ENCODE results near the gene PRDM16.

DNA sequence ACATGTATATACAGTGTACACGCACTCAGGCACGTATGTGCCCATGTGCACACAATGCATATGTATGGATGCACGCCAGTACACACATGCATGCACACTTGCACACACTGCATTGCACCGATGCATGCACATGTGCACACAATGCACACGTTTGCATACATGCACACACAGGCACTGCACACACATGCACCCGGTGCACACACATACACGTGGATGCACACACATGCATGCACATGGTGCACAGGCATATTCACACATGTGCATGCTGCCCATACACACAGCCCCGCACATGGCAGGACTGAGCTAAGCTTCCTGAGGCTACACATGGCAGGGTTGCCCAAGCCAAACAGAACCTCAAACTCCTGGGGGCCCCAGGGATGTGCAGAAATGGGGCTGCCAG is 405.0 kb downstream of the PRDM16 start:
- TF ChIP-seq, protein P1, sequence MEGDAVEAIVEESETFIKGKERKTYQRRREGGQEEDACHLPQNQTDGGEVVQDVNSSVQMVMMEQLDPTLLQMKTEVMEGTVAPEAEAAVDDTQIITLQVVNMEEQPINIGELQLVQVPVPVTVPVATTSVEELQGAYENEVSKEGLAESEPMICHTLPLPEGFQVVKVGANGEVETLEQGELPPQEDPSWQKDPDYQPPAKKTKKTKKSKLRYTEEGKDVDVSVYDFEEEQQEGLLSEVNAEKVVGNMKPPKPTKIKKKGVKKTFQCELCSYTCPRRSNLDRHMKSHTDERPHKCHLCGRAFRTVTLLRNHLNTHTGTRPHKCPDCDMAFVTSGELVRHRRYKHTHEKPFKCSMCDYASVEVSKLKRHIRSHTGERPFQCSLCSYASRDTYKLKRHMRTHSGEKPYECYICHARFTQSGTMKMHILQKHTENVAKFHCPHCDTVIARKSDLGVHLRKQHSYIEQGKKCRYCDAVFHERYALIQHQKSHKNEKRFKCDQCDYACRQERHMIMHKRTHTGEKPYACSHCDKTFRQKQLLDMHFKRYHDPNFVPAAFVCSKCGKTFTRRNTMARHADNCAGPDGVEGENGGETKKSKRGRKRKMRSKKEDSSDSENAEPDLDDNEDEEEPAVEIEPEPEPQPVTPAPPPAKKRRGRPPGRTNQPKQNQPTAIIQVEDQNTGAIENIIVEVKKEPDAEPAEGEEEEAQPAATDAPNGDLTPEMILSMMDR (IDR thresholded peaks at IDR 0.05) = no peak
- TF ChIP-seq, protein P2, sequence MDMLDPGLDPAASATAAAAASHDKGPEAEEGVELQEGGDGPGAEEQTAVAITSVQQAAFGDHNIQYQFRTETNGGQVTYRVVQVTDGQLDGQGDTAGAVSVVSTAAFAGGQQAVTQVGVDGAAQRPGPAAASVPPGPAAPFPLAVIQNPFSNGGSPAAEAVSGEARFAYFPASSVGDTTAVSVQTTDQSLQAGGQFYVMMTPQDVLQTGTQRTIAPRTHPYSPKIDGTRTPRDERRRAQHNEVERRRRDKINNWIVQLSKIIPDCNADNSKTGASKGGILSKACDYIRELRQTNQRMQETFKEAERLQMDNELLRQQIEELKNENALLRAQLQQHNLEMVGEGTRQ (IDR thresholded peaks at IDR 0.05; ENCODE audit: borderline replicate concordance, low read depth, low read length) = no peak
- TF ChIP-seq FOXJ3 (CRISPR knock-in tag; IDR thresholded peaks at IDR 0.05) = no peak
- no peak for TF ChIP-seq EP300 (IDR thresholded peaks at IDR 0.05; ENCODE audit: borderline replicate concordance in 1 of 2, low read depth in 1 of 2, low read length in 1 of 2)
- TF ChIP-seq RCOR1 (IDR thresholded peaks at IDR 0.05; ENCODE audit: low read length) = no peak
- no peak for TF ChIP-seq ELF1 (IDR thresholded peaks at IDR 0.05)
- TF ChIP-seq TAF1 (IDR thresholded peaks at IDR 0.05; ENCODE audit: borderline replicate concordance, low read depth, low read length) = no peak
- TF ChIP-seq SIN3A (IDR thresholded peaks at IDR 0.05; ENCODE audit: borderline replicate concordance, low read depth, low read length) = no peak

Data from SK-N-SH (cell line).